Activated CD4-positive, alpha-beta T cell treated with anti-CD3 and anti-CD28 coated beads, Interleukin-2, amount 50 U/mL, for 24 hours (primary cell): ENCODE results near the gene ATG7.

Experiments used
- DNase-seq, 2 donors: peaks; one replicate each; pipeline ENCODE4 v3.0.0-alpha.2; 2020; ENCODE audit warnings: low read depth in 1 of 2, low spot score in 1 of 2

The ATG7 gene

GRCh38 chr3:11549580-11550140, 277.5 kb downstream of the ATG7 start:
- DNase-seq, result no peak

GRCh38 chr3:11551036-11551435, 278.8 kb downstream of the ATG7 start:
- no peak for DNase-seq

GRCh38 chr3:11552289-11553264, 280.4 kb downstream of the ATG7 start:
- DNase-seq, result no peak

- no peak for DNase-seq
Observed at GRCh38 chr3:11553436-11554235, 281.4 kb downstream of the ATG7 start.

GRCh38 chr3:11554236-11554610, 282.0 kb downstream of the ATG7 start:
- no peak for DNase-seq

- no peak for DNase-seq
Observed at GRCh38 chr3:11554666-11555065, 282.5 kb downstream of the ATG7 start.

GRCh38 chr3:11555211-11555782, 283.1 kb downstream of the ATG7 start:
- no peak for DNase-seq

GRCh38 chr3:11555881-11556633, 283.9 kb downstream of the ATG7 start:
- no peak for DNase-seq

GRCh38 chr3:11556851-11557644, 284.9 kb downstream of the ATG7 start:
- DNase-seq, result no peak

GRCh38 chr3:11558002-11558401, 285.8 kb downstream of the ATG7 start:
- no peak for DNase-seq

GRCh38 chr3:11558411-11558903, 286.3 kb downstream of the ATG7 start:
- DNase-seq, result no peak

- no peak for DNase-seq
Observed at GRCh38 chr3:11558918-11559815, 287.0 kb downstream of the ATG7 start.

GRCh38 chr3:11559816-11560633, 287.8 kb downstream of the ATG7 start:
- DNase-seq, result no peak

- DNase-seq, result no peak
Observed at GRCh38 chr3:11560746-11561145, 288.5 kb downstream of the ATG7 start.

GRCh38 chr3:11562277-11562881, 290.2 kb downstream of the ATG7 start:
- DNase-seq, result no peak

- no peak for DNase-seq
Observed at GRCh38 chr3:11563159-11563864, 291.1 kb downstream of the ATG7 start.

- DNase-seq, result no peak
Observed at GRCh38 chr3:11563865-11564185, 291.6 kb downstream of the ATG7 start.
